NCI-H2171 (cell line): ENCODE results near the gene FAM240B.

ENCODE experiments used
- DNase-seq: peaks from one replicate; lab custom pipeline; 2025; lab: John Stamatoyannopoulos, UW

Gene FAM240B

DNA sequence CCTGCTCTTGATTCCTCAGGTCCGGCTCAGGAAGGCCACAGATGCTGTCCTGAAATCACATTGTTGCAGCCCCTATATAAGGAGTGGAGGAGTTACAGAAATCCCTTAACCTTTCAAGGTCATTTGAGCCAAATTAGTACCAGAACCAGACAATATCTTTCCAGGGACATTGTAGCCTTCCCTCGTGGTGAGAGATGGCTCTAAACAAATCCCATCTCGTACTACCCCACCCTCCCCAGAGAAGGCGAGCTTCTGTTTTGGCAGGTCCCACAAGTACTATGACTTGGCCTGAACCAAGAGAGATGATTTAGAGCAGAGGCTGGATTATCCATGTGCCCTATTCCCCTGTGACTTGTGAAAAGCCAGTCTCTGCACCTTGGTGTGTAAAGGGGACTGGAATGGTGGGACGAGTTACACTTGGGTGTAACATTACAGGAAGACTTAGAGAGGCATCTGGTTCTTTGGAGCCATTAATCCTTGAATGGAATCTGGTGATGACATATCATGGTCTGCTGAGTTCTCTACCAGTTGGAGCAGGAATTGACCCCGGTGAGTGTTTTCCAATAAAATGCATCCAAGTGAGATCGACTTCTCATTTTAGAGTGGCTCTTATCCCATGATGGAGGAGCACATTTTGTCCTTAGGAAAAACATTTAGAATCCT is at the start of gene FAM240B:
Gene FAM240B (minus strand): TSS at position 51 of the 663 bp plus-strand sequence. CDS start 16,134 bp downstream, outside the sequence.
- peak; percentile 87 for DNase-seq

DNA sequence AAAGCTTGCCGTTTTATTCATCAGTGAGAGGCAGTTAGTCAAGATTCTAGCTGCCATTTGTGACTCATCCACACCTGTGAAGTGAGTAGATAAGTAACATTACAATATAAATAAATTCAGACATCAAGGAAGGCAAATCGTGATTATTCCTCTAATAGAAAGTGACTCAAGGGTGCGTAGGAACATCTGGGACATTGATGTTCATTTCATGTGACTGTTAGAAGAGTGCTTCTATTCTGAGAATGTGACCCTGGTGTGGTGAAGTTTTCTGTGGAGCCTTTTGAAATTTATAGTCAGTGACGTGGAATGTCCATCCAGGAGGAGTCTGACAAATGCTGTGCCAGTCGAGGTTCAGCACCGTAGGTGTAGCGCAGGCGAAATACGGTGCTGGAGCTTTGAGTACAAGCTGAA is 48.4 kb upstream of the FAM240B start:
- DNase-seq: no peak

DNA sequence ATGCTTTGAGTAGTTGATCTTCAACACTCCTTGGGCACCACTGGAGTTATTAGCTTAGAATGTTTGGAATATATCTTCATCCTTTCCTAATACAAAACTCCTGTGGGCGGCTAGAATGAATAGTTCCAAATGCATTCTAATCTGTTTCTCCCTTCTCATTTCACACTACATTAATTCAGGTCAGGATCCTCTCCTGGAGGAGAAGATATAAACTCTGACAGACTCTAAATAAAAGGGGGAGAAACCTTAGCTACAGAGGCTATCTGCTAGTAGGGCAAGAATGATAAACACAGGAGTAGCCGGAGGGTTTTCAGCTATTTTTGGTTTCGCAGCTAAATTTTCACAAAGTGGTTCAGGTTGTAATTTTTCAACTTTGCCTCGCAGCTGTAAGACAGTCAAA is 45.2 kb upstream of the FAM240B start:
- DNase-seq: no peak

DNA sequence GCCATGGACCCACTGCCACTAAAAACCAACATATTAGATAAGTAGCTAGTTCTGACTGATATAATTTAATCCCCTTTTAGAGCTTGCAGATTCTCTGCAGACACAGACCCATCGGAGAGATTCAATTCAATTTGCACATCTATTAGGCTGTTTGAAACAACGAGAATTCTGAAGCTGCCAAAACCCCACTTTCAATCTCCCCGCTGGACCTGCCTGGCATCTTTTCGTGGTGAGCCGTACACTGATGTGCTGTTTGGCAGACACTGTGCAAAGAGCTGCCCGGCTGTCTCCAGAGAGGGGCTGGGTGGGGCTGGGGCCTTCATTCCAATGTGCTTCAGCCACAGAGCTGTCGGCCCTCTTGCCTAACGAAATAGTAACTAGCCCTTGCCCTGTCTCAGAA is 42.1 kb upstream of the FAM240B start:
- no peak for DNase-seq

DNA sequence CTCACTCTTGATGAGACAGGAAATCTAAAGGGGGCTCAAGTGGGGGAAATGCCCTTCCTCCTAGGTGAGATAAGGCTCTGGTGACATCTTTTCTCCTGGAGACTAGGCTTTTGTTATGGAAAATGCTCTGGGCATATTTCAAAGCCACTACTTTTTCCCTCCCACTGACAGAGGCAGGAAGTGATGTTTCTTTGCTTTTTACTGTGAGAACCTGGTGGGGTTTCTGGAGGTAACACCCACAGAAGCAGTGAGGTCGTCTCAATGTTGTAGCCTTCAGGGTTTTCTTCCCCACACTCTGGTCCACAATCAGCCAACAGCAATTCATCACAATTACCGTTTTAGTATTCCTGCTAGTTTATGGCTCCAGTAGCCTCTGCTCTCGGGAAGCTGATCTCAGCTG is 41.4 kb upstream of the FAM240B start:
- no peak for DNase-seq

DNA sequence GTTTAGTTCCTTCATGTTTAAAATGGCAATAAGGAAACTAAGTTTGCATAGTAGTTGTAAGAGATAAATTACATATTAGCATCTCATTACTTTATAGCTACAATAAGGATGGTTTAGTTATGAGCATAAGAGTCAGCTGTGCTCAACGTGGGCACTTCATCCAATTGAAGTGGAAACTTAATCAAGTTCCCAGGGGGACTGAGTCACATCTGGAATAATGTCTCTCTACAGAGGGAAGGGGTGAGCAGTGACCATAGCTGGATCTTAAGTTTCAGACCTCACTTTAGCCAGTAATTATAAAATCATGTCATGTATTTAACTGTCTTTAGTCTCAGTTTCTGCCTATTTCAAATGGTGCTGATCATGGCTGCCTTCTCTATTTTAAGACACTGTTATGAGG is 36.8 kb upstream of the FAM240B start:
- no peak for DNase-seq

DNA sequence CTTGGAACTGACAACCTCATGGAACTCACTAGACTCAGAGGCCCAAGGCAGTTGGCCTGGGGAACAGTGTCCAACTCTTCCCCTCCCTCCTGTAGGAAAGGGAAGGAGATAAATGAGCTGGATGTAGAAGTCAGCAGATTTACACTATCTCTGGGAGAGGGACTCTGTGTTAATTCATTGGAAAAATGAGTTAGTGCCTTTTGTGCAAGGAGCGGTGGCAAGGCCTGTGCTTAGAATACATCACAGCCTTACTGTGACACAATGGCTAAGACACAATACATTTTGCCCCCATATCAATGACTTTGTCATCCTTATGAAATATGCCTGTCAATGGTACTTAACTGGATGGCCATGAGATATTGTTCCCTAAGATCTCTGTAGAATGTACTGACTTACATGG is 28.0 kb upstream of the FAM240B start:
- no peak for DNase-seq

DNA sequence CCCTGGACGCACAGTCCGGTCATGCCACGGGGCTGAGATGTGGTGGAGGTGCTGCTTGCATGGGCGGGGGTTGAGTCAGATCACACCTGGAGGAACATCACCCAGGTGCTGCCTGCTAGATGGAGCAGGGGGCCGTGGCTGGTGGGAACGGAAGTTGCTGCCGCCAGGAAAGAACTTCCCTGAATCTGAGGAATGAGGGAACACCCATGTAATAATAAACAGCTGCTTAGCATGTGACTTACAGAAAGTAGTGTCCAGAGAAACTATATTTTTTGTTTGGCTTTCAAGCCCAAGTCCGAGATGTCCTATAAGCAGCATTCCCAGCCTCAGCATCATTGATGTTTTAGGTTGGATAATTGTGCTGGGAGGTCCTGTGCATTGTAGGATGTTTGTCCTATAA is 27.1 kb upstream of the FAM240B start:
- no peak for DNase-seq

DNA sequence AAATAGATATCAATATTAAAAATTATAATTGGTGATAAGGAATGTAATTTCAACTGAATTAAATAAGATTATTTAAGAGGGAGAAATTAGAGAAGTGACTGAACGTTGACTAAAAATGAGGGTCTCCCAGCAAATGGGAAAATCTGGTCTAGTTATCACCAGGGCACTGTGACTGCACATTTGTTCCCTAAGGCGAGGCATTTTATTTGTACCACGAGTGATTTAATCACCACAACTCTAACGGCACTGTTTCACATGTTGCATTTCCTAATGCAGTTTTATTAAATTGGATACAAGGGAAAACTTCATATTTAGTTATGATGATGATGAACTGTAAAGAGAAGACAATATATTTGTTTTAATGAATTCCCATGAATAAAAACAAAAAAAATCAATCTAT is 26.4 kb upstream of the FAM240B start:
- no peak for DNase-seq

DNA sequence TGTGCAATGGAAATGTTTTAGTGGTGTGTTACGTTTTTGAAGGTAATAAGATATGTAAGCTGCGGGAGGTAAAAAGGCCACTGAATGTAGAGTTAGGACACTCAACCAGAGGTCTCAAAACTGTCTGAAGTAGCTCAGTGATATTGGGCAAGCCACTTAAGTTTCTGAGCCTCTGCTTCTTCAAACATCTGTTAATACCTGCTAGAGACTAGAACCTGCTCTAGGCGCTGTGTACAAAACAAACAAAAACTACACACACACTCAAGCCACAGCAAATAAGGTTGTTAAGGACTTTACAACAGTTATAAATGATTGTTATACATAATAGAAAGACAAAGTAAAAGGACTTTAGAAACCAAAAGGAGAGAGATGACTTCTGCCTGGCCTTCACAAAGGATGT is 24.6 kb upstream of the FAM240B start:
- no peak for DNase-seq

DNA sequence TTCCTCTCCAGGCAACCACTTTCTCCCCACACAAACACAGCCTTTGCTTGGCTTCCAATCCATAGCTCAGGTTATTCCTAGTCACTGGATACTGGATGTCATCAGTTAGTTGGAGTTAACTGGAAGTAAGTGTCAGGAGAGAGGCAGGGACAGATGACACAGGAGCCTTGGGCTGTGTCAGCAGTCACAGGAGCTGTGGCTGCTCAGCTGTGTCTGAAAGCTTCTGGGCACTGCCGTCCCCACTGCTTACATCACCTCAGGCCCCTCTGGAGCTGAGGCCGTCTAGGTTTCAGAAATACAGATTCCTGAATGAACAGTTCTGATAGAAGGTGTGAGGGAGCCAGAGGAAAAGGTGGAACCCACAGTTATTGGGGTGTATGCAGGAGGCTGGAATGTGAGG is 17.3 kb upstream of the FAM240B start:
- DNase-seq: no peak

DNA sequence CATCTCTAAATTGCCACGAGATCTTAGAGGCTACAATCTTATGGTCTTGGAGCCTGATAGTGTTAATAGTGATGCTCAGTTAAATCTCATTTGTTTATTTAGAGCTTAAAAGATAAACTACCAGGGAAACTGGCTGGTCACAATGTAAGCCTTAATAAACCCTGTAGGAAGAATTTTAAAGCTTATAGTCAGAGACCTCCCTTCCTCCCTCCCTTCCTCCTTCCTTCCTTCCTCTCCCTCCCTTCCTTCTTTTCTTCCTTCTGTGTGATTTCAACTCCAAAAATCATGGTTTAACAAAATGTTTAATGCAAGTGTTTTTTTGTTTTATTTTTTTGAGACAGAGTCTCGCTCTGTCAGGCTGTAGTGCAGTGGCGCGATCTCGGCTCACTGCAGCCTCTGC is 14.9 kb upstream of the FAM240B start:
- DNase-seq: no peak

DNA sequence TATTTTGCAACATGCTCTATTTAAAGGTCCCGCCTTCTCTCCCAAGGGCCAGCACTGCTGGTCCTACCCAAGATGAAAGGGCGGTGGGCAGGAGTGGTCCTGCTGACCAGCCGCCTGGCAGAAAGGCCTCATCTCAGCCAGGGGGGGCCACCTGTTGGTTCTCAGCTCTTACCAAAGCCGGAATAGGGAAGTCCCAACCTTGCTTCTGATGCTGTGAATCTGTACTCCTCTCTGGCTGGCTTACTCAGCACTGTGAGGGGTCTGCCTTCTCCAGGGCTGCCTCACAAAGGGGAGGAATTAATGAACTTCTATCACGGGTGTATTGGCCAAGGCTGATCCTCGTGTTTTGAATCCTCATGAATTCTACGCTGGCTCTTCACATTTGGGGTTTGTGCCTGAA is 13.6 kb upstream of the FAM240B start:
- no peak for DNase-seq

DNA sequence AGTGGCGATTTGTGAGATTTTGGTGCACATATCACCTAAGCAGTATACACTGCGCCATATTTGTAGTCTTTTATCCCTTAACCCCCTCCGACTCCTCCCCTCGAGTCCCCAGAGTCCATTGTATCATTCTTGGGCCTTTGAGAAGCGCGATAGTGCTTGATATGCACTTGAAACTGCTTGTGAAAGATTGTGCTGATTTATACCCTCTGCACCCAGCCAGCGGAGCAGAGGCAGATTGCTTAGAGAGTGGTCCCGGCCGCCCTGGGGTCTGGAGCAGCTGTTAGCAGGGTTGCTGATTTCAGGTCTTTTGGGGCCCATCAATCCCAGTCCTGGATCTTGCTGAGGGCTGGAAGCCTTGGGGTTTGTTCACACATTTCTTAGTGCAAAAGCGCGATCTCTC is 13.0 kb upstream of the FAM240B start:
- no peak for DNase-seq

DNA sequence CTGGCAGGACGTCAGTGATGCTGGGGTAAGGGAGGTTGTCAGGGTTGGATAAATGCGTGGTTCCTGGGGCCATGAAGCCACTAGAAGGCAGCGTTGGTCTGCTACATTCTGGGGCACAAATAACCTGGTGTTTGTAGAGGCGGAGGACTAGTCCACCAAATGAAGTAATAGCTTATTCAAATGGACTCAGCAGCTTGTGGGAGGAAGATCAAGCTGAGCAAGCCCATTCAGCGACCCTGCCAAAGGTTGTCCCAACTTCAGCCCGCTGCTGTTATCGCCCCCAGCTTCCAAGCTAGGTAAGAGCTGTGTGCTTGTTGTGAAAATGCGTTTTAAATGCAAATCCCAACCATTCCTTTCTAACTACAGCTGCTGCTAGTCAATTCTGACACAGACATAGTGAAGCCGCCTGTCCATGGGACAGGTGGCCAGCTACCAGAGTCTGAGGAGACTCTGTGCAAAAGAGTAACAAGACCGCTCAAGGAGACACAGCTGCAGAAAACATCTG is 7.6 kb upstream of the FAM240B start:
- no peak for DNase-seq

DNA sequence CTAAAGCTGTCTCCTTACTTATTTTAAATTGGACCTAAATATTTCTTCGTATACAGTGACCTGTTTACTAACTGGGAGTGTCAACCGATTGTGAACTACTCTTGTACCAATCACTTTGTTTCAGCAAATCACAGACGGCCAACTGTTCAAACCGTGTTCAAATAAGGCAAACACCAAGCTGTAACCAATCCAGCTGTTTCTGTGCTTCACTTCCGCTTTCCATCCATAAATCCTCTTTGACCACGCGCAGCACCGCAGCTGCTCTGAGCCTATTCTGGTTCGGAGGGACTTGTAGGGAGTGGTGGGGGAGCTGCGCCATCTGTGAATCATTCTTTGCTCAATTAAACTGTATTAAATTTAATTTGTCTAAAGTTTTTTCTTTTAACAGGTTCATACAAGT is 4.8 kb upstream of the FAM240B start:
- no peak for DNase-seq

DNA sequence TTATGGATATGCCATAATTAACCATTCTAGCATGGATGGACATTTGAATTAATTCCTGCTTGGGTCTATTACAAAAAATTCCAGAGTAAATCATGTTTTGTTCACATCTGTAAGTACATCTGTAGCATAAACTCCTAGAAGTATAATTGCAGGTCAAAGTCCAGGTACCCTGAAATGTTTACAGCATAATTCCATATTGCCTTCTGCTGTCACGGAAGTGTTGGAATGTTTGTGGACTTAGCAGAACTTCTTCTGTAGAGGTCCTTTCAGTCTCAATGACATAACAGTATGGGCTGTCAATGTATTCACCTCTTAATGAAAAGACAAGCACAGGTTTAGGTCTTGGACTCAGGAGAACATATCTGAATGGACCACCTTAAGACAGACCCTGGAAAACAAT is 1.8 kb downstream of the FAM240B start:
- no peak for DNase-seq

DNA sequence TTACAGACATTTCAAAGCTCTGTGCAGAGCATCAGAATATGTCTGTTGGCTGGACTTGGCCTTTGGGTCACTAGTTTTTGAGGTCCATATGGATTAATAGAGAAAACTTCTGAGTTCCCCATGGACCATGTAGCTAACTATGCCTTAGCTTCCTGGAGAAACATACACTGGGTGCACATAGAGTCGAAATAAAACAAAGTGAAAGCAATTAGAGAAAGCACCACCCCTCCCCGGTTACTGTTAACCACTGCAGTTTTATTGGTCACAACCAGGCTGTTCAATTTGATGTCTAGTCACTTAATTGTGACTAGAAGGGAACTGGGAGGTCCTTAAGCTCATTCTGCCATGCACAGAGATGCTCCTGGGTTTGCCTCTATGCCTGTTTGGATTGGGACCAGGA is 4.2 kb downstream of the FAM240B start:
- DNase-seq: no peak

DNA sequence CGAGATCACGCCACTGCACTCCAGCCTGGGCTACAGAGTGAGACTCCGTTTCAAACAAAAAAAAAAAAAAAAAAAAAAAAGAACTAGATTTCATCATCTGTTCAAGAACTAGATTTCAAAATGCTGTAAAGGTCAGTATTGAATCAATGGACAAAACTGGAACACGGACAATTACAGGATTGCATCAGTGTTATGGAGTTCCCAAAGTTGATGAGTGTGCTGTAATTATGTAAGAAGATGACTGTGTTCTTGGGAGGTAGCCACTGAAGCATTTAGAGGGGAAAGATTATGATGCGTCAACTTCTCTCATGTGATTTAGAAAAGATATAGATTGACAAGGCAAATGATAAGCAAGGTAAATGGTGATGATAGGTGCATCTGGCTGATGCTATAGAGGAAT is 6.5 kb downstream of the FAM240B start:
- no peak for DNase-seq

DNA sequence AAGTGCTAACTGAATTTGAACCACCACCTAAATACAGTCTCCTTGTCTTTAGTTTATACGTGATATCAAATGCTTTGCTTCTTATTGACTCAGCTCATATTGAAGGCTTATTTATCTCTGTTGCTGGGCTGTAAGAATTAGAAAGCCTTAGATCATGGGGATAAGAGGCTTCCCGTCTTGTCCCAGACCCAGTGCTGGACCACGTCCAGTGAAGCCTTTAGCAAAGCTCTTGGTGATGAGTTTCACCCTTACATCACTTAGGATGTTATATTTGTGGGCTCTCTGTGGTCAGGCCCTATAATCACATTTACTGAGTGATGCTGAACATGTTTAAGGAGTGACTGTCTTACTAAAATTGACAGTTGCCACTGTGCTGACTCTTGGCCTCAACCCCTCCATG is 11.2 kb downstream of the FAM240B start:
- DNase-seq: no peak

DNA sequence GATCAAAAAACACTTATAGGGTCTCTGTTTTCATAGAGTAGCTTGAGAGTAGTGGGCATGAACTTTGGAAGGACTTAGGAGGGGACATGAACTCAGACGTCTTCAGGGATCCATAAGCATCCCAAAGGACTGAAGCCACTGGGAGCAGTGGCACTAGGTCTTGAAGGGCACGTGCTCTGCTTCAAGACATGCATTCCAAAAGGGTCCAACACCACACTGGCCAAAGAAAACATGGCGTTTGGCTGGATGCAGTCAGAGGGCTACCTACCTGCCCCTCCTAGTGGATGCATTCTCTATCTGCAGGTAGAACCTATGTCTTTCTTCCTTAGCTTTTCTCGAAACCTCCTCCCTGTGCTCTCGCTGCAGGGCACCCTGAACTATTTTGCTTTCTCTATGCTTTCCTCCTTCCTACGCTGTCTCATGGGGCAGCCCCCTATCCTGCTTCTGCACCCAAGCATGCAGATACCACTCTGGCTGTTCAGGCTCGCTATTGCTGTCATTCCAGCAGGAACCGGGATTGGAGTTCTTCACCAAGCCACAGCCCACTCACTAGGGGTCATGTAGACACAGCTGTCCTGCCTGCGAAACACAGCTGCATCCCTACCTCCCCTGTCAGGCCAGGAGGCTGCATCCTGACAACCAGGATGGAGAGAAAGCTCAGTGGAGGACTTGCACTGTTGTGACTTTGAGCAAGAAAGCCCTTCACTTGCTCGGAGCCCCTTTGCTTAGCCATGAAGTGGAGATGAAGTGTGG is 11.9 kb downstream of the FAM240B start:
- no peak for DNase-seq

DNA sequence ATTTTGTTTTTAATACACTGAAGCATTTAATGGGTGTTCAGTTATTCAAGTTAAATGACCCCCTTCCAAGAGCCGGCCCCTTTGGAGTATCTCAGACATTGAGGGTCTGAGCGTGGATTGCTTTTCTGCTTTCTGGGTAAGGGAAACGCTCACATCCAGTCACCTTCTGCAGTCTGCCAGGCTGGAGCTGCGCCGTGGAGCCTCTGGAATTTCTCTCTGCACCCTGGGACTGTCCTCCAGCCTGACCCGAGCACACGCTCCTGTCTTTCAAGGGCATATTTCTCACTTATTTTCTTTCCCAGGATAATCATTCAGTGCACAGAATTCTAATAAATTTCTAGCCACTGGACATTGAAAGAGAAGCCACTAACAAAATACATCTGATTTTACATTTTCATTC is 13.4 kb downstream of the FAM240B start:
- DNase-seq: no peak

DNA sequence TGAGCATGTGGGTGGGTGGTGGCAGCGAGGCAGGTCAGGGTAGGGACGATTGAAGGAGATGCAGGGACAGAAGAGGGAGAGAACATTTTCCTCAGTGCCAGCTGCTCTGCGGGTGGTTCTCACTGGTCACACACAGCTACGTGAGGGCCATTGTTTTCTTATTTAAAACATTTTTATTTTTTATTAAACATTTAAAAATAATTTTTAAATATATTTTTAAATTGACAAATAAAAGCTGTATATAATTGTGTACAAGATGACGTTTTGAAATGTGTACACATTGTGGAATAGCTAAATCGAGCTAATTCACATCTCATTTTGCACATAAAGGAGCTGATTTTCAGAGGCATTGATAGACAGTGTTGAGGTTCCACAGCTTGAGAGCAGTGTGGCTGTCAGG is 14.0 kb downstream of the FAM240B start:
- DNase-seq: no peak

DNA sequence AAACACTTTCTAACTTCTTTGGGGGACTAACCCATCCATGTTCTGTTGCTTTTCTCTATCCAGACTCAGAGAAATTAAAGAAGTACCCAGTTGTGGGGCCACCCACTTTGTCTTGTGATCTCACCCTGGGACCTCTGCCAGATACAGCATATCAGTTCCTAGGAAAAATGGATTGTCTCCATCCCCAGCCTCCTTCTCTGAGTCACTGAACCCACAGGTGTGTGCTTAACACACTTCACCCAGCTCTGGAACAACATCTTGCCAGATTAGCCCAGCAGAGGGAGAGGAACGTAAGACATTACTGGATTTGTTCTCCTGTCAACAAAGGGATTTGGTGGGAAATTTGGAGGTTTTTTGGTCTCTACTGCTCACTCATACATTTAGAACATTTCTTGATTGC is 19.2 kb downstream of the FAM240B start:
- DNase-seq: no peak
